ENCODE measurements around the gene KRTCAP3.

GRCh38 chr2:27461118-27461517 lies 18.9 kb downstream of the KRTCAP3 start:
- TF ChIP-seq POLR2A (IDR thresholded peaks at IDR 0.05) = no peak
- no peak for TF ChIP-seq CTCF (IDR thresholded peaks at IDR 0.05)
